WTC11 (cell line): Measurements from ENCODE around the gene BMP7. TPM values are rescaled to one million over a fixed set of nuclear protein-coding genes. Genes with fewer than 3 reads are reported as not detected.

Experiments used
- ATAC-seq: fragments of 200-7000 bp; cut with Tn5 transposase; 2 replicates; pipeline ENCODE4 v1.10.0; 2021; ENCODE audit warnings: mild to moderate bottlenecking, moderate library complexity
- CTCF ChIA-PET: fragments of 300-600 bp; sonication (Branson Sonifier 250); formaldehyde crosslinking; loops from one replicate; lab custom pipeline; 2021; ENCODE audit warnings: antibody characterized with exemption; lab: Charles Lee
- POLR2A ChIA-PET: fragments of 350-600 bp; sonication (Branson Sonifier 250); formaldehyde crosslinking; loops from one replicate; lab custom pipeline; 2021; ENCODE audit warnings: antibody characterized with exemption; lab: Charles Lee
- DNase-seq: peaks from one replicate; pipeline ENCODE4 v3.0.0; 2021; ENCODE audit warnings: low spot score
- H3K27ac Mint-ChIP-seq: 2 replicates; pipeline ENCODE4 v1.8.0; 2021; ENCODE audit warnings: mixed read lengths
- H3K27me3 Mint-ChIP-seq: 2 replicates; pipeline ENCODE4 v1.8.0; 2021; ENCODE audit warnings: low read depth, mild to moderate bottlenecking, moderate library complexity, mixed read lengths
- H3K36me3 Mint-ChIP-seq: 2 replicates; pipeline ENCODE4 v1.8.0; 2021; ENCODE audit warnings: mixed read lengths
- H3K4me1 Mint-ChIP-seq: 2 replicates; pipeline ENCODE4 v1.8.0; 2022; ENCODE audit warnings: mixed read lengths
- H3K4me3 Mint-ChIP-seq: 2 replicates; pipeline ENCODE4 v1.8.0; 2021; ENCODE audit warnings: mild to moderate bottlenecking, moderate library complexity, mixed read lengths
- H3K9me3 Mint-ChIP-seq: 2 replicates; pipeline ENCODE4 v1.8.0; 2021; ENCODE audit warnings: mixed read lengths
- AFF4 ChIP-seq: sonication (generic); formaldehyde crosslinking; IDR thresholded peaks from 2 replicates; pipeline ENCODE4 v1.8.1; 2023; ENCODE audit warnings: mild to moderate bottlenecking, missing genetic modification reagents, borderline replicate concordance
- ATF2 ChIP-seq: sonication (generic); formaldehyde crosslinking; IDR thresholded peaks from 2 replicates; pipeline ENCODE4 v1.8.1; 2022; ENCODE audit warnings: low read depth, missing genetic modification reagents, borderline replicate concordance
- CBFB ChIP-seq: sonication (generic); formaldehyde crosslinking; IDR thresholded peaks from 2 replicates; pipeline ENCODE4 v1.8.1; 2022; ENCODE audit warnings: mild to moderate bottlenecking, low read depth, missing genetic modification reagents
- FOXJ3 ChIP-seq: sonication (generic); formaldehyde crosslinking; IDR thresholded peaks from 2 replicates; pipeline ENCODE4 v1.9.0; 2021; ENCODE audit warnings: missing genetic modification reagents, mild to moderate bottlenecking, borderline replicate concordance
- HMGXB4 ChIP-seq: sonication (generic); formaldehyde crosslinking; IDR thresholded peaks from 2 replicates; pipeline ENCODE4 v1.8.1; 2023; ENCODE audit warnings: mild to moderate bottlenecking, moderate library complexity, missing genetic modification reagents
- SMAD4 ChIP-seq: sonication (generic); formaldehyde crosslinking; IDR thresholded peaks from 2 replicates; pipeline ENCODE4 v1.8.0; 2022; ENCODE audit warnings: mild to moderate bottlenecking, missing genetic modification reagents
- TEAD1 ChIP-seq: sonication (generic); formaldehyde crosslinking; IDR thresholded peaks from 2 replicates; pipeline ENCODE4 v1.8.0; 2022; ENCODE audit warnings: mild to moderate bottlenecking, missing genetic modification reagents
- total RNA-seq: library from RNA; stranded (reverse); gene quantifications from 3 replicates; pipeline ENCODE4 v1.2.3, GENCODE V29; 2021
- TF ChIP-seq, protein P1 (sequence below): fragments of 250-450 bp; sonication (Bioruptor Pico); IDR thresholded peaks from 2 replicates; pipeline ENCODE4 v2.1.2; 2022; ENCODE audit warnings: mild to moderate bottlenecking, moderate library complexity
- TF ChIP-seq, protein P2 (sequence below): fragments of 250-450 bp; sonication (Bioruptor Pico); conservative IDR thresholded peaks from 2 replicates; pipeline ENCODE4 v1.9.0; 2021; ENCODE audit warnings: mild to moderate bottlenecking

BMP7 gene
- total RNA-seq, 1 experiment from 2014 or later = 40.7 TPM

GRCh38 chr20:57308451-57309271 lies 42.2 kb upstream of the BMP7 start (continued):
- TF ChIP-seq, protein P1, sequence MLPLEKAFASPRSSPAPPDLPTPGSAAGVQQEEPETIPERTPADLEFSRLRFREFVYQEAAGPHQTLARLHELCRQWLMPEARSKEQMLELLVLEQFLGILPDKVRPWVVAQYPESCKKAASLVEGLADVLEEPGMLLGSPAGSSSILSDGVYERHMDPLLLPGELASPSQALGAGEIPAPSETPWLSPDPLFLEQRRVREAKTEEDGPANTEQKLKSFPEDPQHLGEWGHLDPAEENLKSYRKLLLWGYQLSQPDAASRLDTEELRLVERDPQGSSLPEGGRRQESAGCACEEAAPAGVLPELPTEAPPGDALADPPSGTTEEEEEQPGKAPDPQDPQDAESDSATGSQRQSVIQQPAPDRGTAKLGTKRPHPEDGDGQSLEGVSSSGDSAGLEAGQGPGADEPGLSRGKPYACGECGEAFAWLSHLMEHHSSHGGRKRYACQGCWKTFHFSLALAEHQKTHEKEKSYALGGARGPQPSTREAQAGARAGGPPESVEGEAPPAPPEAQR (CRISPR knock-in tag) = no peak
- TF ChIP-seq ATF2 (CRISPR knock-in tag) (no peak), TEAD1 (CRISPR knock-in tag) (no peak)

DNA sequence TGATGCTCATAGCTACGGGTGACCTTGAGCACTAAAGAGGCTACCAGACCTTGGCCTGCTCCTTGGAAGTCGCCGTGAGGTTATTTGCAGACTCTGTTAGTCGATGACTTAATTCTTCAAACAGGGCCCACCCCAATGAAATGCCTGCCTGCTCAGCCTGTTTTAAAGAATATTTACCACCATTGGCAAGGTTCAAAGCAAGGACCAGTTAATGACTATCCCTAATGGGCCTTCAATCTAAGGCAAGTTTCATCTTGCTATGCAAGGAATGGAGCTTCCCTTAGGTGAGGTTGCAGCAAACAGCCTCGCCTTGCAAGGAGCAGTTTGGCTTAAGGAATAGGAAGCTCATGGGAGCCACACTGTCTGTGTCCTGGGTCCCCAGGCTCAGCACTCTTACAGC lies 40.3 kb upstream of the BMP7 start:
- H3K9me3 Mint-ChIP-seq = no peaks in the 10 kb centered on the region
- CTCF ChIA-PET = interaction anchor here (1.7 to 1.8 kb wide), 2 partner anchors 23 to 26 kb away, joined by 4 read pairs; partner anchors contain the start of gene SPO11
- POLR2A ChIA-PET = no interaction called here

More for the DNA sequence above, 40.3 kb upstream of the BMP7 start:
- DNase-seq (no peak), ATAC-seq (no peak)
- no peak overlapping the region for H3K27ac Mint-ChIP-seq
- H3K4me3 Mint-ChIP-seq = no peak overlapping the region
- H3K36me3 Mint-ChIP-seq = no peaks in the 10 kb centered on the region
- no peaks in the 10 kb centered on the region; the same call in 1 of the 2 replicates for H3K27me3 Mint-ChIP-seq
- TF ChIP-seq AFF4 (CRISPR knock-in tag) (no peak), CBFB (CRISPR knock-in tag) (no peak), FOXJ3 (CRISPR knock-in tag) (no peak), HMGXB4 (CRISPR knock-in tag) (no peak), SMAD4 (no peak)
- TF ChIP-seq, protein P2, sequence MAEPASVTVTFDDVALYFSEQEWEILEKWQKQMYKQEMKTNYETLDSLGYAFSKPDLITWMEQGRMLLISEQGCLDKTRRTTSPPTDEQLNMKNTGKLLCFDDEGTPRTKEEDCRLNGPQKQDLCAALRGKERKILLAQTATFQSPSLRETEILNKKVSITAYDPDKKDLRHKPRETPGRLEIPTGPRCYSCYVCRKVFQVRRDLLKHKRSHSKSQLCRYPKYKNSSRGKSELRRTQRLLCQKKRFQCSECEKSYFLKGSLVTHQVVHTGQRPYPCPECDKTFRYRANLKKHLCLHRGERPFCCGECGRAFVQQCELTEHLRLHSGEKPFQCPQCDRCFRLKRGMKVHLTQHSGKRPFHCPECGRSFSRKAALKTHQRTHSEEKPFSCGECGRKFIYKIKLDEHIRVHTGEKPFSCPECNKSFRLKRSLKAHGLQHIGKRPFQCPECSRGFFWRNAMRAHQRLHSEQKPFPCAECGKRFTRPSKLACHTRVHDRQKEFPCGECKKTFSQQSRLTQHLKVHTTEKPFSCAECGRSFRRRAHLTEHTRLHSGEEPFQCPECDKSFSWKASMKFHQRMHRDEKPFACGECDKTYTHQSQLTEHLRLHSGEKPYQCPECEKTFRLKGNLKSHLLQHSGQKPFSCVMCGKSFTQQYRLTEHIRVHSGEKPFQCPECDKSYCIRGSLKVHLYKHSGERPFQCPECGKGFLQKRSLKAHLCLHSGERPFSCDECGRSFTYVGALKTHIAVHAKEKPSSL (CRISPR knock-in tag) = no peak
- TF ChIP-seq, all 79 proteins: peak for 0
- H3K4me1 Mint-ChIP-seq = no peaks in the 10 kb centered on the region
